ENCODE data around the gene TBC1D22A.

TBC1D22A gene

DNA sequence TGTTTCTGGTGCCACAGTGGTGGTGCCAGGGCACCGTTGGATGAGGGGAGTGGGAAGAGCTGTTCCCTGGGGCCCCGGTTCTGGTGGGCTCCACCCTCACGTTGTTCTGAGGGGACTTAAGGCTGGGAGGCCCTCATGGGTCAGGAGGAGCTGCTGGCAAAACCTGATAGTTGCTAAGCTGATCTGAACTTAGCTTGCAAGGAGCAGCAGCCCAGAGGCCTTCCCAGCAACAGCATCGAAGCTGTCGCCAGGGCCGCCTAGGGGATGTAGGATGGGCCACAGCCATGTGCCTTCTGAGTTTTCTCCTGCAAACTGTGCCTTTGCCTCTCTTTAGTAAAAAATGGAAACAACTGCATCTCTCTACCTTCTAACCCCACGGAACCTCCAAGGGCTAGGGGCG, 240.2 kb downstream of the TBC1D22A start:
- Histone ChIP-seq H3K4me3 (IDR thresholded peaks at IDR 0.05; ENCODE audit: insufficient read depth, low read depth, low read length) (no peak overlapping the region), H3K4me2 (no peak overlapping the region), H3K27me3 (ENCODE audit: insufficient read depth, low read depth) (no peaks in the 10 kb centered on the region), H3K9ac (no peak overlapping the region), H3K79me2 (ENCODE audit: insufficient read depth, low read depth) (no peaks in the 10 kb centered on the region), H2AFZ (ENCODE audit: low read depth) (no peak overlapping the region), H4K20me1 (ENCODE audit: insufficient read depth) (no peaks in the 10 kb centered on the region), H3K4me1 (ENCODE audit: low read depth, poor library complexity, severe bottlenecking) (peaks cover 11% of the 10 kb centered on the region), H3K27ac (no peak overlapping the region), H3K36me3 (ENCODE audit: insufficient read depth) (no peaks in the 10 kb centered on the region)
- TF ChIP-seq, protein P1, sequence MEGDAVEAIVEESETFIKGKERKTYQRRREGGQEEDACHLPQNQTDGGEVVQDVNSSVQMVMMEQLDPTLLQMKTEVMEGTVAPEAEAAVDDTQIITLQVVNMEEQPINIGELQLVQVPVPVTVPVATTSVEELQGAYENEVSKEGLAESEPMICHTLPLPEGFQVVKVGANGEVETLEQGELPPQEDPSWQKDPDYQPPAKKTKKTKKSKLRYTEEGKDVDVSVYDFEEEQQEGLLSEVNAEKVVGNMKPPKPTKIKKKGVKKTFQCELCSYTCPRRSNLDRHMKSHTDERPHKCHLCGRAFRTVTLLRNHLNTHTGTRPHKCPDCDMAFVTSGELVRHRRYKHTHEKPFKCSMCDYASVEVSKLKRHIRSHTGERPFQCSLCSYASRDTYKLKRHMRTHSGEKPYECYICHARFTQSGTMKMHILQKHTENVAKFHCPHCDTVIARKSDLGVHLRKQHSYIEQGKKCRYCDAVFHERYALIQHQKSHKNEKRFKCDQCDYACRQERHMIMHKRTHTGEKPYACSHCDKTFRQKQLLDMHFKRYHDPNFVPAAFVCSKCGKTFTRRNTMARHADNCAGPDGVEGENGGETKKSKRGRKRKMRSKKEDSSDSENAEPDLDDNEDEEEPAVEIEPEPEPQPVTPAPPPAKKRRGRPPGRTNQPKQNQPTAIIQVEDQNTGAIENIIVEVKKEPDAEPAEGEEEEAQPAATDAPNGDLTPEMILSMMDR (conservative IDR thresholded peaks at IDR 0.05; ENCODE audit: low read depth, low read length), result no peak

DNA sequence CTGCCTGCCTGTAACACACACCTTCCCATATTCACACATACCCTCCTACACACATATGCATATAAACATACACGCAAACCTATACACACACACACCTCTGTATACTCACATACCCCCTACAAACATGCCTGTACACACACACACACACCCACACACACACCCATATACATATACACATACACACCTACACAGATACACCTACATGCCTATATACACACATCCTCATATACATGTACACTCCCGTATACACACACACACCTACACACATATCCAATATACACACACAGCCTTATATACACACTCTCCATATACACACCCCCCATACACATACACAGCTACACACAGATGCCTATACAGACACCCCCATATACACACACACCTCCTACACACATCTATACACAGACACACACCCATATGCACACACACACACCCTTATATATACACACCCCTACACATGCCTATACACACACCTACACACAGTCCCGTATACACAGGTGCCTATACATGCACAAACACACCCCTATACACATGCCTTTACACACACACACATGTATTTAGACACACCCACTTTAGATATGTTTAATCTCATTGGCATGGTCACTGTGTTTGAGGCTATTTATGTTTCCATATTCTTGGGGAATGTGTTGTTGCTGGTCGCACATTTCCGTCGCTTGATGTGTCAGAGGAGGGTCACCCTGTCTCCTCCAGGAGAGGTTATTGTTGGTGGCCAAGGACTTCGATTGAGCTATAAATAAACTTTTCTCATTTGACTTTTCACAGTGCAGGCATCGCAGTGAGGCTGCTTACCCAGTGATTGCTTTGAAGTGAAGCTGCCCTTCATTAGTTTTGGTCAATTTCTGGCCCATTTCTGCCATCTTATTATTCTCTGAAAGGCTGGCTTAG, 243.3 kb downstream of the TBC1D22A start:
- Histone ChIP-seq H3K4me3 (IDR thresholded peaks at IDR 0.05; ENCODE audit: insufficient read depth, low read depth, low read length) (no peak overlapping the region), H4K20me1 (ENCODE audit: insufficient read depth) (no peaks in the 10 kb centered on the region), H2AFZ (ENCODE audit: low read depth) (no peak overlapping the region), H3K27ac (no peak overlapping the region), H3K4me1 (ENCODE audit: low read depth, poor library complexity, severe bottlenecking) (peaks cover 11% of the 10 kb centered on the region), H3K36me3 (ENCODE audit: insufficient read depth) (no peaks in the 10 kb centered on the region), H3K9ac (no peak overlapping the region), H3K27me3 (ENCODE audit: insufficient read depth, low read depth) (no peaks in the 10 kb centered on the region), H3K4me2 (no peak overlapping the region), H3K79me2 (ENCODE audit: insufficient read depth, low read depth) (no peaks in the 10 kb centered on the region)
- TF ChIP-seq, protein P1 (conservative IDR thresholded peaks at IDR 0.05; ENCODE audit: low read depth, low read length), result no peak

DNA sequence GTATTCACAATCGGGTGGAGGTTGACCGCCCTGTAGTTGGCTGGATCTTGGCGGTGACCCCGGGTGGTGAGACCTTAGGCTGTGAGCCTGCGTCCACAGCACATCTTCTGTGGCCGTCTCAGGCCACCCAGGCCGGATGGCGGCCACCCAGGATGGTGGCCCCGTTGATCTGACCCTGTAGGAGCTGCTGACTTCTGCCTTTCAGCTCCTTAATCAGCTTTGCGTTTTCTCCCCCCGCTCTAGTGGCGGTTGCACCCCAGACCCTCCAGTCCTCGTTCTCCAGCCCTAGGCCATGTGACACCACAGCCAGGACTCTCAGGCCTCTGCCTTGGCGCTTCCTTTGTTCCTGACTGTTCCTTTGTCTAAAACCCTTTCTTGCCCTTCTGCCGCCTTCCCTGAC, 244.0 kb downstream of the TBC1D22A start:
- H3K4me1 ChIP-seq (ENCODE audit: low read depth, poor library complexity, severe bottlenecking), result peaks cover 7% of the 10 kb centered on the region
- TF ChIP-seq, protein P1 (conservative IDR thresholded peaks at IDR 0.05; ENCODE audit: low read depth, low read length), result no peak
- H3K36me3 ChIP-seq (ENCODE audit: insufficient read depth), result no peaks in the 10 kb centered on the region
- no peaks in the 10 kb centered on the region for H4K20me1 ChIP-seq (ENCODE audit: insufficient read depth)
- H3K79me2 ChIP-seq (ENCODE audit: insufficient read depth, low read depth), result no peaks in the 10 kb centered on the region
- no peaks in the 10 kb centered on the region for H3K27me3 ChIP-seq (ENCODE audit: insufficient read depth, low read depth)
- H2AFZ ChIP-seq (ENCODE audit: low read depth), result no peak overlapping the region
- no peak overlapping the region for H3K9ac ChIP-seq
- H3K4me2 ChIP-seq, result no peak overlapping the region
- no peak overlapping the region for H3K4me3 ChIP-seq (IDR thresholded peaks at IDR 0.05; ENCODE audit: insufficient read depth, low read depth, low read length)
- H3K27ac ChIP-seq, result no peak overlapping the region

DNA sequence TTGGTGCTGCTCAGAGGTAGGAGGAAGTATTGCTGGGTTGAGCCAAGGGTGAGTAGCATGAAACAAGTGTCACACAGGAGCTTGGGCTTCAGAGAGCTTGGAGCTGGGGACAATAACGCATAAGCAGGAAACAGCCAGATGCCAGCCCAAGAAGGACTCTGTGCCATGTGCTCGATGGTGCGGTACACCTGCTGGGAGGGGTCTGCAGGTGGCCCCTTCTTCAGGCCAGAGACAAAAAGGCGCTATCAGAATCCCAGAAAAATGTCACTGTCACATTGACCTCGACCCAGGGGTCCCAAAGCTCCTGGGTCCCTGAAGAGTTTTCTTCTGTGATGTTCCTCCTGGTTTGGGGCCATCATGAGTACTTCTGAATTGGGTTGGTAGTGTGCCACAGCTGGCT, 244.4 kb downstream of the TBC1D22A start:
- Histone ChIP-seq H3K4me3 (IDR thresholded peaks at IDR 0.05; ENCODE audit: insufficient read depth, low read depth, low read length) (no peak overlapping the region), H3K9ac (no peak overlapping the region), H4K20me1 (ENCODE audit: insufficient read depth) (no peaks in the 10 kb centered on the region), H2AFZ (ENCODE audit: low read depth) (no peak overlapping the region), H3K4me2 (no peak overlapping the region), H3K79me2 (ENCODE audit: insufficient read depth, low read depth) (no peaks in the 10 kb centered on the region), H3K36me3 (ENCODE audit: insufficient read depth) (no peaks in the 10 kb centered on the region), H3K27ac (no peak overlapping the region), H3K27me3 (ENCODE audit: insufficient read depth, low read depth) (no peaks in the 10 kb centered on the region), H3K4me1 (ENCODE audit: low read depth, poor library complexity, severe bottlenecking) (peaks cover 3% of the 10 kb centered on the region)
- TF ChIP-seq, protein P1 (conservative IDR thresholded peaks at IDR 0.05; ENCODE audit: low read depth, low read length), result no peak
